Stromal cell of bone marrow (primary cell): ENCODE results near the gene KANSL3.
"Not testable (repeated sequence)": the region's sequence is repeated elsewhere in the genome, so short reads cannot be mapped to it uniquely, and the experiment has no call there.

ENCODE experiments used
- DNase-seq: peaks from one replicate; pipeline ENCODE4 v3.0.0-alpha.2; 2012; ENCODE audit warnings: low read depth

The KANSL3 gene

GRCh38 chr2:96654791-96655190 lies 16.7 kb upstream of the KANSL3 start:
- DNase-seq: not testable (repeated sequence)

- no peak for DNase-seq
Measured at GRCh38 chr2:96651793-96652192, 13.7 kb upstream of the KANSL3 start.

- DNase-seq: no peak
Measured at GRCh38 chr2:96649342-96649741, 11.2 kb upstream of the KANSL3 start.

GRCh38 chr2:96648306-96648930 lies 10.3 kb upstream of the KANSL3 start:
- DNase-seq: no peak

GRCh38 chr2:96647681-96648080 lies 9.6 kb upstream of the KANSL3 start:
- DNase-seq: no peak

- peak; percentile 58 for DNase-seq
Measured at GRCh38 chr2:96642564-96643360, 4.7 kb upstream of the KANSL3 start, which contains the start of gene FER1L5. FER1L5 (plus strand) TSS chr2:96642764; CDS start chr2:96642837, 73 bp downstream.

GRCh38 chr2:96637385-96638143 lies 548 bp downstream of the KANSL3 start:
- DNase-seq: peak; percentile 88

- no peak for DNase-seq
Measured at GRCh38 chr2:96636551-96637171, 1.5 kb downstream of the KANSL3 start.

- DNase-seq: no peak
Measured at GRCh38 chr2:96633641-96634040, 4.5 kb downstream of the KANSL3 start.

GRCh38 chr2:96631804-96632435 lies 6.2 kb downstream of the KANSL3 start:
- peak; percentile 27 for DNase-seq

GRCh38 chr2:96626553-96626942 lies 11.6 kb downstream of the KANSL3 start:
- no peak for DNase-seq

- DNase-seq: no peak
Measured at GRCh38 chr2:96625571-96626552, 12.2 kb downstream of the KANSL3 start.

- DNase-seq: no peak
Measured at GRCh38 chr2:96623116-96623515, 15.0 kb downstream of the KANSL3 start.

GRCh38 chr2:96622544-96622943 lies 15.6 kb downstream of the KANSL3 start:
- DNase-seq: no peak

- DNase-seq: peak; percentile 84
Measured at GRCh38 chr2:96618596-96619283, 19.4 kb downstream of the KANSL3 start.

GRCh38 chr2:96617012-96617411 lies 21.1 kb downstream of the KANSL3 start:
- DNase-seq: no peak

- no peak for DNase-seq
Measured at GRCh38 chr2:96616535-96616934, 21.6 kb downstream of the KANSL3 start.

GRCh38 chr2:96616128-96616527 lies 22.0 kb downstream of the KANSL3 start:
- DNase-seq: no peak

- DNase-seq: peak; percentile 20
Measured at GRCh38 chr2:96608469-96609455, 29.4 kb downstream of the KANSL3 start.
